AG04449 (cell line): ENCODE data around the gene MAIP1.

ENCODE experiments used
- CTCF ChIA-PET: fragments of 350-600 bp; formaldehyde crosslinking; extraction: SDS; loops from one replicate; lab custom pipeline; 2021; ENCODE audit warnings: antibody characterized with exemption; lab: Yijun Ruan, JAX
- POLR2A ChIA-PET: fragments of 400-600, 350-600 bp; formaldehyde crosslinking; extraction: SDS; loops from one replicate; lab custom pipeline; 2020; ENCODE audit warnings: antibody characterized with exemption, inconsistent platforms; lab: Yijun Ruan, JAX
- DNase-seq: peaks from one replicate; pipeline ENCODE4 v3.0.0-alpha.2; 2010; ENCODE audit warnings: low read depth, low spot score
- H3K4me3 ChIP-seq: 2 replicates; pipeline ENCODE4 v1.5.1; 2011; ENCODE audit warnings: low read depth, mild to moderate bottlenecking, control low read depth, low read length
- CTCF ChIP-seq: IDR thresholded peaks from one replicate; pipeline ENCODE4 v1.5.1; 2011; ENCODE audit warnings: mild to moderate bottlenecking, moderate library complexity, low read length, control low read depth, inconsistent platforms; ENCODE audit not compliant: insufficient read depth; ENCODE audit errors: missing control alignments

The MAIP1 gene

DNA sequence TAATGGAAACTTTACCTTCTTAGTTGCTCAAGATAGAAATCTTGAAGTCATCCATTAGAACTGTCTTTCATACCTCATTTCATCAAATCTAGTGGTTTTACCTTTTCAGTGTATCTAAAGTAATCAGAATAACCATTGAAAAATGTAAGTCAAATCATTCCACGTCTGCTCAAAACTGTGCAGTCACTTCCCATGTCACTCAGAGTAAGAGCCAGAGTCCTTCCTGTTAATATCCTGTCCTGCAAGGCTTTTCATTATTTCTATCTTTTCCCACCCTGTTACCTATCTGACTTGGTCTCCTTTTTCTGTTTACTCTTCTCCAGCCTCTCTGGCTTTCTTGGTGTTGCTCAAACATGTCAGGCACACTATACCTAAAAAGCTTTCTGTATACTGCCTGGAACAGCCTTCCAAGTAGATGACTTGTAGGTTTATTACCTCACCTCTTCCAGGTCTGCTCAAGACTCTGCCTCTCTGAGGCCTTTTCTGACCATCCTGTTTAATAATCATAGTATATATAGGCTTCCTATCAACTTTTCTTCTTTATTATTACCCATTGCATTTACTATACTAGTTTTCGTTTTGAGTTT, 40.9 kb upstream of the MAIP1 start:
- DNase-seq: no peak
- no peak for TF ChIP-seq CTCF
- ChIA-PET CTCF (no interaction called here), POLR2A (no interaction called here)
- no peak overlapping the region for H3K4me3 ChIP-seq

DNA sequence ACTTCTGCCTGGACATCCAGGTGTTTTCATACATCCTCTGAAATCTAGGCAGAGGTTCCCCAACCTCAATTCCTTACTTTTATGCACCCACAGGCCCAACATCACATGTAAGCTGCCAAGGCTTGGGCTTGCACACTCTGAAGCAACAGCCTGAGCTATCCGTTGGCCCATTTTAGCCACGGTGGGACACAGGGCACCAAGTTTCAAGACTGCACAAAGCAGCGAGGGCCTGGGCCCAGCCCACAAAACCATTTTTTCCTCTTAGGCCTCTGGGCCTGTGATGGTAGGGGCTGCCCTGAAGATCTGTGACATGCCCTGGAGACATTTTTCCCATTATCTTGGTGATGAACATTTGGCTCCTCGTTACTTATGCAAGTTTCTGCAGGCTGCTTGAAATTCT, 38.4 kb upstream of the MAIP1 start:
- no peak overlapping the region for H3K4me3 ChIP-seq
- TF ChIP-seq CTCF: no peak
- CTCF ChIA-PET: no interaction called here
- no peak for DNase-seq
- POLR2A ChIA-PET: no interaction called here

DNA sequence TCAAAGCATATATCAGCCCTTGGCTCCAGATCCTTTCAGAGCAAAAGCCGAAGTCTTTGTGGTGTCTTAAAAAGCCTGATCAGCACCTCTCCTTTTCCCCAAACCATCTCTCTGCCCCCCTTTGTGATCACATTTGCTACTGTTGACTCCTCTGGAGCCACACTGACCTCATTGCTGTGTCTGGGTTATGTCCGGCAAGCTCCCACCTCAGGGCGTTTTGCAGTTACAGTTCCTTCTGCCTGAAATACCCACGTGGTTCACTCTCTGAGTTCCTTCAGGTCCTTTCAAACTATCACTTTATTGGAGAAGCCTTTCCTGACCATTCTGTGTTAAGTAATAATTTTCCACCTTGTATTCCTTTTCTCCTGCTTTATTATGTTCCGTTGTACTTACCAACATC, 32.5 kb upstream of the MAIP1 start:
- H3K4me3 ChIP-seq: no peak overlapping the region
- no peak for TF ChIP-seq CTCF
- POLR2A ChIA-PET: no interaction called here
- CTCF ChIA-PET: interaction anchor here (0.9 kb wide), 1 partner anchor 18 kb away, joined by 3 read pairs; no protein-coding TSS in a partner anchor
- no peak for DNase-seq

DNA sequence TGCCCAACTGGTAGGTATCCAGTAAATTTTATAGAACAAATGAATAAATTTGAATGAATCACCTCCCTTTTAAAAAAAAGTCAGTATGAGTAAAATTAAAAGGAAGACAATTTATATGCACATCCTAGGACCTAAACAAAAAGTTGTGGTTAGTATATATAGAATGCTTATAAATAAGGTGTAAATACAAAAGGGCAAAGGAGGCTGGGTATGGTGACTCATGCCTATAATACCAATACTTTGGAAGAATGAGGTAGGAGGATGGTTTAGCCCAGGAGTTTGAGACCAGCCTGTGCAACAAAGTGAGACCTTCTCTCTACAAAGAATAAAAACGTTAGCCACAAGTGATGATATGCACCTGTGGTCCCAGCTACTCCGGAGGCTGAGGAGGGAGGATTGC, 31.5 kb upstream of the MAIP1 start:
- no peak for DNase-seq
- H3K4me3 ChIP-seq: no peak overlapping the region
- no peak for TF ChIP-seq CTCF
- ChIA-PET POLR2A (no interaction called here), CTCF (no interaction called here)

DNA sequence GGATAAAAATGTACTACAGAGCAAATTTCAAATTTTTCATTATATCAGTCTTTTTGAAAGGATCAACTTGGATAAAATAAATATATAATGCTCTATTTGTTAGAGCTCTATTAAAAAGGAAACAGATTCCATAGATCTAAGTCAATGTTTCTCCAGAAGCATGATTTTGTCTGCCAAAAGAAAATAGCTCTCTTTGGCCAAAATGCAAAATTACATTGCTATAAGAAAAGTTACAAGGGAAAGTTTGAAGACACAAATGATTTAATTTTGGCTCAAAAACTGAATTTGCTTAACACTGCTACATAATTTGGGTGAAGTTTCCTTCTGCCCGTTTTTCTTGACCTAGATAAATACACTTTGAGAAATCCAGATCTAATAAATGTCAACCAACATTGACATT, 28.6 kb upstream of the MAIP1 start:
- TF ChIP-seq CTCF: no peak
- no peak for DNase-seq
- POLR2A ChIA-PET: no interaction called here
- no peak overlapping the region for H3K4me3 ChIP-seq
- CTCF ChIA-PET: interaction anchor here (1.2 kb wide), 1 partner anchor 18 kb away, joined by 3 read pairs; no protein-coding TSS in a partner anchor

- ChIA-PET CTCF (interaction anchor here (1.2 to 1.7 kb wide), 3 partner anchors 10 to 13 kb away, joined by 3 to 5 read pairs (median 3); no protein-coding TSS in a partner anchor), POLR2A (no interaction called here)
- no peak overlapping the region for H3K4me3 ChIP-seq
- TF ChIP-seq CTCF: no peak
- no peak for DNase-seq
Measured at GRCh38 chr2:199928226-199928625, 27.2 kb upstream of the MAIP1 start.
